SW 1271 (cell line): ENCODE measurements around the gene CEP170B.
"Not testable (repeated sequence)": the region's sequence is repeated elsewhere in the genome, so short reads cannot be mapped to it uniquely, and the experiment has no call there.

Source experiments
- DNase-seq, 2 experiments: peaks; one replicate each; lab custom pipeline; 2025; lab: John Stamatoyannopoulos, UW

The CEP170B gene

DNA sequence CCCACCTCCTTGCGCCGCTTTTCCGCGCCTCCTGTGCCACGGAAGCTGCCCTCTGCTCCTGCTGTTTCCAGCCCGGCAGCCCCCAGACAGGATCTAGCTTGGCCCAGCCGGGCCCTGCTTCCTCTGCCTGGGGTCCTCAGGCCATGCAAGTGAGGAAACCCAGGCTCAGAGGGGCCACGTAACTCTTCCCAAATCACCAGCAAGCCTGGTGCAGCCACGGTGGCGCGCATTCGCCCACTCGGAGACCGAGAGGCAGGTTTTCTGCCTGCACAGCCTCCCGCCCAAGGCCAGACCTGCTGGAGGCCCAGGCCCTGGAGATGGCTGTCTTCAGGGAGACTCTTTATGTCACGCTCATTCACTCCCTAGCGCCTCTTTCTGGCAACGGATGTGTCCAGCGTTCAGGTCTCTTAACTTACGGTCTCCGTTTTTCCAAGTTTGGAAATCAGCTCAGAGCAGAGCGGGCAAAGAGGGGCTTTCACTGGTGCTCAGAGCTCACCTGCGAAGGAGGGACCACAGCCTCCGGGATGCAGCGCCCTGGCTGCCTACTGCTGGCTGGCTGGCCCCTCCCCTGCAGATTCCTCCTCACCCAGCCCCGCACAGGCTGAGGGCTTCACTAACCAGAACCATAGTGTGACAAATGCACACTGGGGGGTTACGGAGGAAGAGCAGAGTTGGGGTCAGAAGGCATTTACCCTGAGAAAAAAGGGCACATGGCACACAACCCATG lies 20.6 kb upstream of the CEP170B start:
- DNase-seq: no peak

DNA sequence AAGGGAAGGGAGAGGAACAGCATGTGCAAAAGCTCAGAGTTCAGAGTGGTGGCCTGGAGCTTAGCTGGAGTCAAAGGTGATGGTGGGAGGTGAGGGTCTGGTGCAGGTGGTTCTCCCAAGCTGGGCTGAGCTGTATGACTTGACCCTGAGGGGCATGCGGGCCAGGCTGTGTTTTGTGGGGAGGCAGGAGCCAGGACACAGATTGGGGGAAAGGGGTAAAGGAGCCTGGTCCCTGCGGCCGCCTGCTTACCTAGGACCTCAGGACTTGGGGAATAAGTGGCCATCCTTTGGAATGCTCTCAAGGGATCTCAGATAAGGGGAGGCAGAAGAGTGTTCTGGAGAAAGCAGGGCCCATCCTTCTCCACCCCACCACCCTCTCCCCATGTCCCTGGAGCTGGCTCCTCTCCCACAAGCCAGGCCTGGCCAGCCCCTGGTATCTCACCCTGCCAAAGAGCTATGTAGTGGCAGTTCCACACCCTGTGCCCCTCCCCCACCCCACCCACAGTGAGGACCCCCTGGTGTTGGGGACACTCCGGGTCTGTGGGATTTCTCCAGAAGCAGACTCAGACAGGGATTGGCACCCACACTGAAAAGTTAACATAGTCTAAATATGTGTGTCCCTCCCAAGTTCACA lies 19.9 kb upstream of the CEP170B start:
- no peak for DNase-seq

DNA sequence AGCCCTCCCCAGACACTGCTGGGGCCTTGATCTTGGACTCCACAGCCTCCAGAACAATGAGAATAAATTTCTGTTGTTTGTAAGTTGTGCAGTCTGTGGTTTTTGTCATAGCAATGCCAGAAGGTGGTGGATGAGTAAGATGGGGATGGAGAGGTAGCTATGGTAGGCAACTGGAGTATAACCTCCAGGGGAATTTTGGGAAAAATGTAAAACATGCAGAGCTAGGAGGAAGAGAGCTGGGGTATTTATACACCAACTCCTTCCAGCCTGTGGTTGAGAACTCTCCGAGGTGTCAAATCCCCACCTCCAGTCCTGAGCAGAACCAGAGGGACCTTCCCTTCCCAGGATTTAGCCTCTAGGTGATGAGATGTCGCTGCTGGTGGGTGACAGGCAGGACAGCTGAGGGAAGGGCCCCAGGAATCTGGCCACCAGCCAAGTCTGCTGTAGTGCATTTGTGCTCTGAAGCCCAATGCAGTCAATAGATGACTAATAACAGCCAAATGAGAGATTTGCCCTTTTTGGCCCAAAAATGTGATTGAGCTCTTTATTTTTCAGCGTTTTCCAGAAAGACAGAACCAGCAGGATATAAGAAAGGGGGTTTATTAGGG lies 19.1 kb upstream of the CEP170B start:
- DNase-seq: no peak

DNA sequence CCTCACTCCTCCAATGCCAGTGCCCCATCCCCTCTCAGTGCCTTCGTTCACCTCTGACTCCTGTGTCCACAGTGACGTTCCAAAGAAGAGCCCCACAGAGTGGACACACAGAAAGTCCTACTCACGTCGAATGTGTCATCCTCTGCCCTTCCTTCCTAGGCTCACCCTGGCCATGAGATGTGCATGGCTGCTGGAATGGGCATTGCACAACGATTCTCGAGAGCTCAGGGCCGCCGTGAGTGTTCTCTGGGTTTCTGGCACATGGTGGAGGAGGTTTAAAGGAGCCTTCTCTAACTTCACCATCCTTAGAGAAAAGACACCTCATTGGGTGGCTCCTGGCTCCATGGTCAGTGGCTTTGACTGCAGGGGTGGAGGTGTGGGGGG lies 12.8 kb upstream of the CEP170B start:
- no peak for DNase-seq

DNA sequence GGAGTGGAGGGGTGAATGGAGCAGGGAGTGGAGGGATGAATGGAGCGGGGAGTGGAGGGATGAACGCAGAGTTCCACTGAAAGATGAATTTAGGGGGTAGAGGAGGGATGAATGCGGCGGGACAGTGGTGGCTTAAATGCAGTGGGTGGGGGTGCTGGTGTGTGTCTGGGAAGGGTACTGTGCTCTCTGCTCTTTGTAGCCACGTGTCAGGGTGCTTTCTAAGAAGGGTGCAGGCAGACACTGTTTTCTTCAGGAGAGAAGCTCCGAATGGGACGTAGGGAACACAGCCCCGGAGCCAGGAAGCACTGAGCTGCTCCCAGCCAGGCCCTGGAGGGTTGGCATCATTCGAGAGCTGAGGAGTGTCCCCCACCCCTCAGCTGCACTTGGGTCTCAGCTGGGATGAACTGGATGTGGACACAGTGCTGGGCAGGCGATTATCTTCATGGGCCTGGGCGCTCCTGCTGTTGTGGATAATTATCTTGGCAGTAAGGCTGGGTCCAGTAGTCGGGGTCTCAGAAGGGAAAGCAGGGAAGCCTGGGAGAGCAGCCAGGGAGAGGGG lies 9.5 kb upstream of the CEP170B start:
- DNase-seq: no peak

DNA sequence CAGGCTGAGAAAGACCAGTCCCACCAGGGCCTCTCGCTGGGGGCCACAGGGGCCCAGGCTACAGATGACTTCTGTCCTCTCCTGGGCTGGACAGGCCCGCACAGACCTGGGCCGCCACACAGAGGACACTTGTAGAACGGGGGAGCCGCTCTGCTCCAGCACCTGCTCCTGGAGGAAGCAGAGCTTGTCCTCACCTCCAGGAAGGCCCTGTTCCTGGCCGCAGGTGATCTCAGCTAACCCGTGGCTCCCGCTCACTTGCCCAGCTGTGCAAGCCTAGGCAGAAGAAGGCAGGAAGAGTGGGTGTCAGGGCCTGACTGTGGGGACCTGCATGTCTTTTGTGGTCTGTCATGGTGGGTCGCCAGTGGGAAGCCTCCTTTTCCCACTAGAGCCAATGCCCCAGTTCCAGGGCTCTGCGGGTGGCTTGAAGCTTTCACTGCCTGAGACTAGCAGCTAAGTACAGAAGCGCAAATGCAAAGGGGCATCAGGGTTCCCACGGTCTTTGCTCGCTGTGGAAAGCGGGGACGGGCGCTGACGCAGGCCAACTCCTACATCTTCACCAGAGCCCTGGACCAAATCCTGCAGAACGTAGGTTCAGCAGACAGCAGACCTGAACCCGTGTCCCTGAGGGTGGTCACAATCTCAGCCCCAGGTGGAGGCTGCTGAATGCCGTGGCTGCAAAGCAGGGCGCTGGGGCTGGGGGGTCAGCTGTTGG lies 8.8 kb upstream of the CEP170B start:
- no peak for DNase-seq

DNA sequence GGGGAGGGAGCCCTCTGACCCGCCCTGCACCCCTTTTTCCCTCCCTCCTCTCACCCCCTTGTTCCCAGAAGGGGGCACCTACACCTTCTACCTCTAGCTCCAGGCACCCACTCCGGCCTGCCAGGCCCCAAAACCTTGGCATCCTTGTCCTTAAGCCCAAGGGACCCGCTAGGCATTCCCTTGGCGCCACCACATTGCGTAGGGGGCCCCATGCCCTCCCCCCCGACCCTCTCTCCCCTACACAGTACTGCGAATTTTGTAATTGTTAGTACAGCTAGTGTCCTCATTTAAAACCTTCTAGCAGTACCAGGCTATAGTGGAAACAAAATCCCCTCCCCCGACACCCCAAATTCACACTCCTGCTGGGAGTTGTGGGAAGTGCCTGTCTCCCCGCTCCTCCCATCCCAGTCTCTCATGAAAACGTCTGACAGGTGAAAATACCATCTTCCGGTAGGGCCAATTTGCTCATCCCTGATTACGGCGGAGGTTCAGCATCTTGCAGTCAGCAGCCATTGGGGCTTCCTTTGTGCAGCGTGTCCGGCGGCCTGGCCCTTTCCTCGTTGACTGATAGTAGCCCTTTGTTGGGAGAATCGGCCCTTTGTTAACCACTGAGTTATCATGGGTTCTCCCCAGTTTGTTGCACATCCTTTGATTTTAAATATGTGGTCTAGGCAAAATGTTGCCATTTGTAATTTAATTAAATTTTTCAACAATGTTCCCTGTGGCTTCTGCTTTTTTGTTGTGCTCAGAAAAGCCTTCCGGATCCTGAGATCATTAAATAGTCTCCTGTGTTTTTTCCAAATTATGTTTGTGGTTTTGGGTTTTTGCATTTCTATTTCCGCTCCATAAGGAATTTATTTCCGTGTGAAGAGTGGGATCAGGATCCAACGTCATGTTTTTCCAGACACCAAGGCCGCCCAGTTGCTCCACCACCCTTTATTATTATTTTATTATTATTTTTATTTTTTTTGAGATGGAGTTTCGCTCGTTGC lies 7.9 kb upstream of the CEP170B start:
- no peak for DNase-seq

DNA sequence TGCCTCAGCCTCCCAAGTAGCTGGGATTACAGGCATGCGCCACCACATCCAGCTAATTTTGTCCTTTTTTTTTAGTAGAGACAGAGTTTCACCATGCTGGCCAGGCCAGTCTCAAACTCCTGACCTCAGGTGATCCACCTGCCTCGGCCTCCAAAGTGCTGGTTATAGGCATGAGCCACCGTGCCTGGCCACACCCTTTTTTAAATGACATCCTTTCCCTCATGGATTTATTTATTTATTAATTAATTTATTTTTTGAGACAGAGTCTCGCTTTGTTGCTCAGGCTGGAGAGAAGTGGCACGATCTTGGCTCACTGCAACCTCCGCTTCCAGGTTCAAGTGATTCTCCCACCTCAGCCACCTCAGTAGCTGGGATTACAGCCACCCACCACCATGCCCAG lies 7.1 kb upstream of the CEP170B start:
- not testable (repeated sequence) for DNase-seq

DNA sequence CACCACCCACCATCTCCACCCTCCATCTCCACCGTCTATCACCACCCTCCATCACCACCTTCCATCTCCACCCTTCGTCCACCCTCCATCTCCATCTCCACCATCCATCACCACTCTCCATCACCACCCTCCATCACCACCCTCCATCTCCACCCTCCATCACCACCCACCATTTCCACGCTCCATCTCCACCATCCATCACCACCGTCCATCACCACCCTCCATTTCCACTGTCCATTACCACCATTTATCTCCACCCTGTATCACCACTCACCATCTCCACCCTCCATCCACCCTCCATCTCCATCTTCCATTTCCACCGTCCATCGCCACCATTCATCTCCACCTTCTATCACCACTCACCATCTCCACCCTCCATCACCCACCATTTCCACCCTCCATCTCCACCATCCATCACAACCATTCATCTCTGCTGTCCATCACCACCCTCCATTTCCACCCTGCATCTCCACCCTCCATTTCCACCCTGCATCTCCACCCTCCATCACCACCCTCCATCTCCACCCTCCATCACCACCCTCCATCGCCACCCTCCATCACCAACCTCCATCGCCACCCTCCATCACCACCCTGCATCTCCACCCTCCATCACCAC lies 6.1 kb upstream of the CEP170B start:
- no peak for DNase-seq

DNA sequence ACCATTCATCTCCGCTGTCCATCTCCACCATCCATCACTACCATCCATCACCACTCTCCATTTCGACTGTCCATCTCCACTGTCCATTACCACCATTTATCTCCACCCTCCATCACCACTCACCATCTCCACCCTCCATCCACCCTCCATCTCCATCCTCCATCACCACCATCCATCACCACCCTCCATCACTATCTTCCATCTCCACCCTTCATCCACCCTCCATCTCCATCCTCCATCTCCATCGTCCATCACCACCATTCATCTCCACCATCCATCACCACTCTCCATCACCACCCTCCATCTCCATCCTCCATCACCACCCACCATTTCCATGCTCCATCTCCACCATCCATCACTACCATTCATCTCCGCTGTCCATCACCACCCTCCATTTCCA lies 5.2 kb upstream of the CEP170B start:
- no peak for DNase-seq

DNA sequence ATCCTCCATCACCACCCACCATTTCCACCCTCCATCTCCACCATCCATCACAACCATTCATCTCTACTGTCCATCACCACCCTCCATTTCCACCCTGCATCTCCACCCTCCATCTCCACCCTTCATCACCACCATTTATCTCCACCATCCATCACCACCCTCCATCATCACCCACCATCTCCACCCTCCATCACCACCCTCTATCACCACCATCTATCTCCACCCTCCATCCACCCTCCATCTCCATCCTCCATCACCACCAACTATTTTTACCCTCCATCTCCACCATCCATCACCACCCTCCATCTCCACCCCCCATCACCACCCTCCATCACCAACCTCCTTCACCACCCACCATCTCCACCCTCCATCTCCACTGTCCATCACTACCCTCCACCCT lies 4.7 kb upstream of the CEP170B start:
- DNase-seq: no peak

DNA sequence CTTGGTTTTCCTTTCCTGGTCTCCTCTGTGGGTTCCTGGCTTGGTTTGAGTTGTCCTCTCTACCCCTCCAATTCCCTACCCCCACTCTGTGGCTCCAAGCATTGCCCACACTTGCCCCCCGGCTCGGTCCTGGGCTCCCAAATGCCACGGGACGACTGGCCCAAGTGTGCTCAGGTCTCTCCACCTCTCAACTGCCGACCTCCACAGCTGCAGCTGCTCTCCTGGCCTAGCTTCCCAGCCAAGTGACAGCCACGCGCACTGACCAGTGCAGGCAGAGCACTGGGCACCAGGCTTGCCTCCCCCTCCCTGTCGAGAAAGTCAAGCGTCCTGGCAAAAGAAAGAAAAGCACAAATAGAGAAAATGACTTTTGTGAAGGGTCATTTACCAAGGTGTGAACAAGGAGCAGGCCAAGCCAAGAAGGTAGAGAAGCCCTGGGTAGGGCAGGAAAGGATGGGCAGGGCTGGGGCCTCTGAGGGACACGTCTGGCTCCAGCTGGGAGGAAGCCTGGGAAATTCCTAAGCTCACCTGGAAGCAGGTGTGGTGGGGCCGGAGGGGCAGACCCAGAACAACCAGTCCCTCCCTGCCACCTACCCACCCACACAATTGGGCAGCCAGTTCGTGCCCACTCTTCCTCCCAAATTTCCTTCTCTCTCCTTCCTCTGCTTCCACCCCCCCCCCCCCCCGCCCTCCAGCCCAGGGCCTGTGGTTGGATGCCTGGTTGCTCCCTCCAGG lies 1.8 kb upstream of the CEP170B start:
- DNase-seq: no peak

DNA sequence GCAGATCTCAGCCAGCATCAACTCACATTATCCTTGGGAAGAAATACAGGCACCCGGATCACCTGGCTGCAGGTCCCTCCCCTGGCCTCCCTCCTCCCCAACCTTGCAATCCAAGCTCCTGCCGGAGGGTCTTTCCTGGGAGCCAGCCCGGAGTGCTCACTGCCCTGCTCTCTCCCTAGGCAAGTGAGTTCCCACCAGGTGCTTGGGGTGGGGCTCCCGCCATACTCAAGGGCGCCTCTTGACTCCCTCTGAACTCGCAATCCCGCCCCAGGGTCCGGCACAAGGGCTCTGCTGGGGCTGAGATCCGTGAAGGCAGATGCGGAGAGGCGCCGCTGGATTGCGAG lies 1.2 kb upstream of the CEP170B start:
- DNase-seq: no peak

DNA sequence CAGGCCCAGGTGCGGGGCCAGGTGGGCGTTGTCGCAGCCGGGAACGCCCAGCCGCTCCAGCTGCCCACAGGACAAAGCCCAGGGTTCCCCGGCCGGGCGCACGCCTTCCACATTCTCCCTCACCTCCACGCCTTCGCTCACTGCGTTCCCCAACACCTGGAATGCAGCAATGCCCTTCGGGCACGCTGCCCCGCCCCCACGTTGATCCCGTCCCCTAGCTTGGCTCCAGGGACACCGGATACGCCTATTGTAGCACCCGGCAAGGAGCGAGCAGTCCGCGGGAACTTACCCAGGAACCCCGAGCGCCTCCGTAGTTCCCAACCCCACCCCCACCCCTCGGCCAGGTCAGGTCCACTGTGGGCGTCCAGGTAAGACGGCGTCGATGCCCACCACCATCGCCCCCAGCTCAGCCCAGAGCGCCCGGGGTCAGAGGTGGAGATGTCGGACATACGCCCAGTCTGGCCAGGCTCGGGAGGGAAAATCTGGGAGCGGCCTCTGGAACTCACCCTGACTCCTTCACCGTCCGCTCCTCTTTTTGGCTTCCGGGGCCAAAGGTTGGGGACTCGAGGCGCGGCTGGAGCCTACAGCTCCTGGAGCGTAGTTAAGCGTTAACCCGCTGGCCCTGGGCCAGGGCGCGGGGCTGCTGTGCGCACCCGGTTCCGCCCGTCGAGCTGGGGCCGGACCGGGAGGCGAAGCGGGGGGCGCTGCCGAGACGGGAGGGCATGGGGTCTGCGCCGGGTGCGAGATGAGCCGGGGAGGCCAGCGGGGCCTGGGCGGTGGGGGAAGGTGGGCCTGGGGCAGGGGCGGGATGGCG lies 594 bp upstream of the CEP170B start:
- DNase-seq: no peak

DNA sequence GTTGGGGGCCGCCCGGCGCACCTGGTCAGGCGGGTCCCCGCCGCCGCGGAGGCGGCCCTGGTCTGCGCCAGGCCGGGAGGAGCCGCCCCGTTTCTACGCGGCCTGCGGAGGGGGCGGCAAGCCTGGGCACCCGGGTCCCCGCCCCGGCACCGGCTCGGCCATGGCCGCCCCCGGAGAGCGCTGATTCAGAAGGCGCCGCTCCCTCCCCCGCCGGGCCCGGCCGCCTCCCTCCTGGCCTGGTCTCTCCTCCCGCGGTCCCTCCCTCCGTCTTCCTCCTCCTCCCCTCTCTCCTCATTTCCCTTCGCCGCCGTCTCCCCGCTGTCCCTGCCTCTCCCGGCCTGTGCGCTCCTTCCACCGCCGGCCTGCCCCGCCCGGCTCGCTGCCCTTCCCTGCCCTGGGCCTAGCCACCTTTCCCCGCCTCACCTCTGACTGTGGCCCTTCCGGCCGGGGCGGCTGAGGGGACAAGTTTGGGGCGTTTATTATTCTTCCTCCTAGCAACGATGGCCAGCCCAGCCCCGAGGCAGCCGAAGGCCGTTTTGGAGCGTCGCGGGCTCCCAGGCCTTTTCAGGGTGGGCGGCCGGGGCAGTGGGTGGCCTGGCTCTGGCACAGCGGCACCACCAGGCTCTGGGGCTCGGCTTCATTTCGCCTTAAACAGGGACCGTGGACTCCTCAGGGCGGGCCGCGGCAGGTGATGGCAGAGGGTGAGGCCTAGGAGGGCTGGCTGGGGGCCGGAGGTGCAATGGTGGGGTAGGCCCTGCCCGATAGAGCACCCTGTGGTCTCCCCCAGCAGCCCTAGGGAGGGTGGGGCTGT lies 768 bp downstream of the CEP170B start:
- peak in 1 of 2 experiments; percentile 50 for DNase-seq

DNA sequence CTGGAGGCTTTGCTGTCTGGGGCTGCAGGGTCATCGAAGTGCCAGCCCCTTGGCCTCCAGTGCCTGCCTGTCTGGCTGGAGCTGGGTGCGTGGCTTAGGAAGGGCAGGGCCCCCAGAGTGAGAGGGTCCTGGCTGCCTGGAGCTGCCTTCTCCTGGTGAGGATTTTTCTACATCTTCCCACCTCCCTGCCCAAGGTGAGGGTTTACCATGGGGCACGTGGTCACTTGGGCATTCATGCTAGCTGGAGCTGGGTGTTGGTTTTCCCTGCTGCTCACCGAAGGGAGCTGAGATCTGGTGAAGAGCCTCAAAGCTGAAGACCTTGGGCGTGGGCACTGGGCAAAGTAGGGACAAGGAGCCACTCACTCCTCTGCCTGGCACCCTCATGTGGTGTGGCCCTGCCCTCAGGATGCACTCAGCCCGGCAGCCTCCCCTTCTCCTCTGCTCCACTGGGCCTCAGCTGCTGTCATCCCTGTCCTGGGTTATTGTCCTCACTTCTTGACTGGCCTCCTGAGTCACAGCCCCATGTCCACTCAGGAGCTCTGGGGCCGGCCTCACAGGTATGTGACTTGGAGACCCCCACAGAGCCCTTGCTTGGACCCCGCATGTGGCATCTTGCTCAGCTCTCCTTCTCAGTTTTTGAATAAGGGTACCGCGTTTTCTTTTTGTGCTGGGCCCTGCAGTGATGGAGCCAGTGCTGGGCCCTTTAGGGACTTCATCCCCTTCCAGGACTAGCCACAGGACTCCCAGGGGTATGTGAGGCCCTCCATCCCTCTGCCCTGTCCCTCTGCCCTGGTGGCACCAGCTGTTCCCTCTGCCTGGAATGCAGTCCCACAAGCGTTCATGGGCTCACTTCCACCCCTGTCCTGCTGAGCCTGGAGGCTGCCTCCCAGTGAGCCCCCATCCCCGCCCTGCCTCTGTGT lies 1.6 kb downstream of the CEP170B start:
- DNase-seq: no peak

DNA sequence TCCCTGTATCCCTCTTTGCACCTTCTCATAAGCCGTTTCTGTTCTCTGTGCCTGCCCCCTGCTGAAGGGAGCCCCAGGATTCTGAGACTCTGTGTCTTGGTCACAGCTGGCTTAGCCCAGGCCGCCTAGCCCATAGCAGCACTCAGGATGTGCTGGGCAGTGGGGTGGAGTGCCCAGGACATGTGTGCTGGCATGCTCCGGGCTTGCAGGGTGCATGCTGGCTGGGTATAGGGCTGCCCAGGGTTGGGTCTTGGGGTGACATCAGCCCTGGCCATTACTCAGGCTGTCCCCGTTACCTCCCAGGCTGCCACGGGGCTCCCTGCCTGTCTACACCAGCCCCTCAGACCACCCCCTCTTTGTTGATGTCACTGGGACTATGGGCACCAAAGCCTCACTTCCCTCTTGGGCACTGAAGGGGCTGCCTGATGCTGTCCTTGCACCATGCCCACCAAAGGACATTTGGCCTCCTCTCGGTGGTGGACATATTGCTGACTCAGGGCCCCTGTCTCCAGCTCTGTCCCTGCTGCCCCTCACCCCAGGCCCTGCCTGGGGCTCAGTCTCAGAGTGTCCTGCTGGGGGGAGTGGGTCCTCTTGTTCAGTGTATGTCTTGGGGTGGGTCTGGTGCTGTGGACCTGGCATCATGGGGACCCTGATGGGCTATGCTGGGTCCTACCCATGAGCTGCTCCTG lies 2.4 kb downstream of the CEP170B start:
- no peak for DNase-seq
